GM23248 (cell line): Measurements from ENCODE around the gene TUG1. TPM values are rescaled to one million over a fixed set of nuclear protein-coding genes. Genes with fewer than 3 reads are reported as not detected.

Experiments used
- DNase-seq: peaks from one replicate; pipeline ENCODE4 v3.0.0-alpha.2; 2015
- H2AFZ ChIP-seq: fragments of 200-600 bp; sonication (generic); 2 replicates; pipeline ENCODE4 v1.6.1; 2016; ENCODE audit warnings: antibody characterized with exemption
- H3F3A ChIP-seq: fragments of 200-600 bp; sonication (generic); 2 replicates; pipeline ENCODE4 v1.6.1; 2016; ENCODE audit warnings: mild to moderate bottlenecking, antibody characterized with exemption, mixed run types; ENCODE audit not compliant: insufficient read depth
- H3K27ac ChIP-seq: fragments of 200-600 bp; sonication (generic); 2 replicates; pipeline ENCODE4 v1.5.1; 2016; ENCODE audit warnings: mild to moderate bottlenecking
- H3K27me3 ChIP-seq: fragments of 200-600 bp; sonication (generic); replicated peaks from 2 replicates; pipeline ENCODE4 v1.6.1; 2016; ENCODE audit warnings: mild to moderate bottlenecking; ENCODE audit not compliant: insufficient read depth
- H3K36me3 ChIP-seq: fragments of 200-600 bp; sonication (generic); 2 replicates; pipeline ENCODE4 v1.6.1; 2016; ENCODE audit warnings: low read depth, mild to moderate bottlenecking
- H3K4me1 ChIP-seq: fragments of 200-600 bp; sonication (generic); 2 replicates; pipeline ENCODE4 v1.6.1; 2016; ENCODE audit warnings: mild to moderate bottlenecking; ENCODE audit not compliant: insufficient read depth
- H3K4me2 ChIP-seq: fragments of 200-600 bp; sonication (generic); one replicate; pipeline ENCODE4 v1.6.1; 2016; ENCODE audit warnings: mild to moderate bottlenecking; ENCODE audit not compliant: unreplicated experiment
- H3K4me3 ChIP-seq: fragments of 200-600 bp; sonication (generic); 2 replicates; pipeline ENCODE4 v1.5.1; 2016; ENCODE audit warnings: mild to moderate bottlenecking
- H3K79me2 ChIP-seq: fragments of 200-600 bp; sonication (generic); 2 replicates; pipeline ENCODE4 v1.6.1; 2016; ENCODE audit warnings: mild to moderate bottlenecking; ENCODE audit not compliant: insufficient read depth
- H3K9ac ChIP-seq: fragments of 200-600 bp; sonication (generic); 2 replicates; pipeline ENCODE4 v1.6.1; 2016; ENCODE audit warnings: mild to moderate bottlenecking
- H3K9me2 ChIP-seq: fragments of 200-600 bp; sonication (generic); 2 replicates; pipeline ENCODE4 v1.6.1; 2016; ENCODE audit warnings: mixed run types, mild to moderate bottlenecking, moderate library complexity; ENCODE audit not compliant: insufficient read depth
- H3K9me3 ChIP-seq: fragments of 200-600 bp; sonication (generic); one replicate; pipeline ENCODE4 v1.6.1; 2017; ENCODE audit warnings: low read depth
- H4K20me1 ChIP-seq: fragments of 200-600 bp; sonication (generic); 2 replicates; pipeline ENCODE4 v1.6.0; 2016; ENCODE audit not compliant: insufficient read depth
- EZH2 ChIP-seq: fragments of 200-600 bp; sonication (generic); IDR thresholded peaks from 2 replicates; pipeline ENCODE4 v1.6.1; 2018; ENCODE audit warnings: antibody characterized with exemption, mild to moderate bottlenecking; ENCODE audit not compliant: insufficient read depth, poor library complexity, severe bottlenecking
- EZH2phosphoT487 ChIP-seq: fragments of 200-600 bp; sonication (generic); IDR thresholded peaks from 2 replicates; pipeline ENCODE4 v1.6.1; 2018; ENCODE audit warnings: antibody characterized with exemption, moderate library complexity, mild to moderate bottlenecking, low read depth; ENCODE audit not compliant: insufficient read depth
- WGBS, 2 experiments: methylation state at CpG; one replicate each; pipeline ENCODE4 v1.1.6; 2015 to 2017; ENCODE audit warnings: low lambda C conversion rate in 2 of 2, low coverage in 1 of 2; ENCODE audit errors: missing lambda C conversion rate in 2 of 2; 5-methylcytosine and 5-hydroxymethylcytosine counted together
- in situ Hi-C: fragments of 300-500 bp; cut with MboI; formaldehyde crosslinking; loops from 2 replicates; pipeline ENCODE4 v1.15.0; 2020
- polyA plus RNA-seq: library from polyadenylated mRNA; unstranded; fragments of >200 nt; fragmentation: Nextera tagmentation; extraction: Ambion mirVana; gene quantifications from 2 replicates; pipeline ENCODE4 v1.2.1, GENCODE V29; 2016
- total RNA-seq: library from RNA; depleted of rRNA; stranded (reverse); fragments of >200 nt; shearing (Covaris generic); gene quantifications from 2 replicates; pipeline ENCODE4 v1.2.3, GENCODE V29; 2014

The TUG1 gene
- total and polyA plus RNA-seq, 2 experiments from 2014 or later: 26.6 to 65.9 TPM

DNA sequence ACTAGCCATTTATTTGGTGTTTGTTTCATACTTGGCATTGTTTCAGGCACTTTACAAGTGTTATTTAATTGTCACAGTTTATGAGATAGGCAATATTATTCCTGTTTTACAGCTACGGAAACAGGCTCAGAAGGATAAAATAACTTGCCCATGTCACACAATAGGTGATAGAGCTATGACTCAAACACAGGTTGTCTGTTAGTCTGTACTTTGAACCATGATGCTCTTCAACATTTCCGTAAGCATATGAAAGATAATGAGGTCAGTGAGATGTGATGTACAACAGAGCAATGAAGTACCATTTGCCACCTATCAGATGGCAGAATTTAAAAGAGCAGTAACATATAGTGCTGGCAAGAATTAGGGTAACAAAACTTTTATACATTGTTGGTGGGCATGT is 15.3 kb downstream of the TUG1 start:
- H3K36me3 ChIP-seq: no peaks in the 10 kb centered on the region
- no peak overlapping the region for H3K4me3 ChIP-seq
- 0 out of 2 replicates have a peak, but pooled peaks cover 4% of the 10 kb centered on the region for H4K20me1 ChIP-seq
- H3K4me2 ChIP-seq: no peak overlapping the region
- 96 to 98% methylated on average over 2 of the region's 2 CpGs for WGBS, 2 experiments
- no peaks in the 10 kb centered on the region for H3K9me3 ChIP-seq
- no peak overlapping the region for H2AFZ ChIP-seq
- no peaks in the 10 kb centered on the region for H3K79me2 ChIP-seq
- no peak overlapping the region for H3K27ac ChIP-seq
- H3K27me3 ChIP-seq: no peaks in the 10 kb centered on the region
- no peaks in the 10 kb centered on the region for H3K9me2 ChIP-seq
- in situ Hi-C loops: no loop called here
- no peak overlapping the region for H3K9ac ChIP-seq
- DNase-seq: no peak
- H3K4me1 ChIP-seq: no peaks in the 10 kb centered on the region
- TF ChIP-seq EZH2 (no peak), EZH2phosphoT487 (no peak)
- H3F3A ChIP-seq: peaks cover 16% of the 10 kb centered on the region; the same call in 1 of the 2 replicates

DNA sequence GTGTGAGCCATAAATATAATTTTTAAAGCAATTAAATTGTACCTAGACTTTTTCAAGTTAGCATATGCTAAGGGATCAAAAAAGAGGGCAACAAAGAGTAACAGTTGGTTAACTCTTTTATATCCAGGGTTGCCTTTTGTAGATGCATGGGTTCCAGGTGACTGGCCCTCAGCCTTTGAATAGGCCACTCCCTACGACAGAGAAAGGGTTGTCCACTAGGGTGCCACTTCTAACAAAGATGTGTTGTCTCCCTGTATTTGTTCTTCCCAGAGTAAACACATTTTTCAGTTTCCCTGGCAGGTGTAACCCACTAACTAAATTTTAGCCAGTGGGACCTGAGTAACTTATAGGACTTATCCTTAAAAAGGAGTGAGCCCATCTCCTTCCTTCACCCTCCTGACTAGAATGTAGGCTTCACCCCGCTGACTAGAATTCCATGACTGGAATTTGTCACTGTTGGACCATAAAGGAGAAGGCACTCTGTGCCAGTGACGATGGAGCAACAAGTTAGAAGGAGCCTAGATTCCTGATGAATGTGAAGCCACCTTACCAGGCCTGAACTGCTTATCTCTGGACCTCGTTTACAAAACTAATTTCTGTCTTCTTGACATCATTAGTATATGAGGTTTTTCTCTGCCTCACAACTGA is 16.6 kb downstream of the TUG1 start:
- Histone ChIP-seq H3K9ac (no peak overlapping the region), H3K9me3 (no peaks in the 10 kb centered on the region), H2AFZ (no peak overlapping the region), H3K4me3 (no peak overlapping the region), H4K20me1 (no peaks in the 10 kb centered on the region), H3K27ac (no peak overlapping the region), H3K9me2 (no peaks in the 10 kb centered on the region), H3K4me2 (no peak overlapping the region), H3F3A (peaks cover 4% of the 10 kb centered on the region; the same call in 1 of the 2 replicates), H3K4me1 (no peaks in the 10 kb centered on the region), H3K36me3 (no peaks in the 10 kb centered on the region), H3K79me2 (no peaks in the 10 kb centered on the region), H3K27me3 (no peaks in the 10 kb centered on the region)
- 70 to 77% methylated on average over 4 of the region's 4 CpGs for WGBS, 2 experiments
- TF ChIP-seq EZH2phosphoT487 (no peak), EZH2 (no peak)
- no peak for DNase-seq
- in situ Hi-C loops: no loop called here

DNA sequence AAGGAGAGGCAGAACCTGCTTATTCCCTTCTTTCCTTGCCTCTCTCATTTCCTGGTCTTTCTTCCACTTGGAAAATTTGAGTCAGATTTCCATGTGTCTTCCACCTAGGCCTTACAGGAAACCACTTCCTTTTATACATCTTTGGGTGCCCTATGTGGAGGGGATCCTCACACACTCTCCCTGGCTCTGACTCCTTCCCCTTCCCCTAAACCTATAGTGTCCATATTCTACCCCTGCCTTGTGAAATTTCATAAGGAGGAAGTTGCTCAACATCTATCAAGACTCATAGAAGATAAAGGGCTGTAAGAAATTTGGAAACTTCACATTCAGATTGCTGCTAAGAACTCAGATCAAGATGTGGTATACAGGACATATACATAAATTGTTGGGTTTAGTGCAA is 20.4 kb downstream of the TUG1 start:
- Histone ChIP-seq H4K20me1 (no peaks in the 10 kb centered on the region), H3F3A (no peaks in the 10 kb centered on the region), H3K9me2 (no peaks in the 10 kb centered on the region), H3K27me3 (no peaks in the 10 kb centered on the region), H3K9ac (no peak overlapping the region), H3K4me1 (no peaks in the 10 kb centered on the region), H3K79me2 (no peaks in the 10 kb centered on the region), H3K27ac (no peak overlapping the region), H3K9me3 (no peaks in the 10 kb centered on the region), H3K36me3 (no peaks in the 10 kb centered on the region), H3K4me2 (no peak overlapping the region), H2AFZ (no peak overlapping the region), H3K4me3 (no peak overlapping the region)
- TF ChIP-seq EZH2phosphoT487 (no peak), EZH2 (no peak)
- DNase-seq: no peak
- in situ Hi-C loops: no loop called here

DNA sequence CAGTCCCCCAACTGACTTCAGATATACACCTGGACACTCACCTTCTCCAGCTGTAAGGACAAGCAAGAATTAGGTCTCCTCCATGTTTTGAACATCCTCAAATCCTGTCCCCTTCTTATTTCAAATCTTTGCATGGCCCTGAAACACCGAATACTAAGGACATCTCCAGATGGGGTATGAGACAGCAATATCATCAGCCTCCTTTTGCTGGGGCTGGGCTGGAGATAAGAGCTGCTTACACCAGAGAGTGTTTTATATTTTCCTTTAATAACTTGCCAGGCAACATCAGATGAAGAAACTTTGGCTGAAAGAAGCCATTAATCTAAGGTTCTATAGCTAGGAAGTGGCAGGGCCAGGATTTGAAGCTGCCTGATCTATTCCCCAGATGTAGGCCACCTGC is 21.6 kb downstream of the TUG1 start:
- WGBS, 2 experiments: 67 to 69% methylated on average over 1 of the region's 1 CpG
- no peaks in the 10 kb centered on the region for H3F3A ChIP-seq
- in situ Hi-C loops: no loop called here
- H3K9ac ChIP-seq: no peak overlapping the region
- no peaks in the 10 kb centered on the region for H3K9me2 ChIP-seq
- no peak overlapping the region for H3K27ac ChIP-seq
- no peaks in the 10 kb centered on the region for H3K27me3 ChIP-seq
- H4K20me1 ChIP-seq: no peaks in the 10 kb centered on the region
- H2AFZ ChIP-seq: no peak overlapping the region
- no peaks in the 10 kb centered on the region for H3K9me3 ChIP-seq
- no peak for TF ChIP-seq EZH2phosphoT487
- TF ChIP-seq EZH2: no peak
- no peaks in the 10 kb centered on the region for H3K36me3 ChIP-seq
- H3K4me3 ChIP-seq: no peak overlapping the region
- DNase-seq: no peak
- no peaks in the 10 kb centered on the region for H3K79me2 ChIP-seq
- H3K4me1 ChIP-seq: no peaks in the 10 kb centered on the region
- H3K4me2 ChIP-seq: no peak overlapping the region

DNA sequence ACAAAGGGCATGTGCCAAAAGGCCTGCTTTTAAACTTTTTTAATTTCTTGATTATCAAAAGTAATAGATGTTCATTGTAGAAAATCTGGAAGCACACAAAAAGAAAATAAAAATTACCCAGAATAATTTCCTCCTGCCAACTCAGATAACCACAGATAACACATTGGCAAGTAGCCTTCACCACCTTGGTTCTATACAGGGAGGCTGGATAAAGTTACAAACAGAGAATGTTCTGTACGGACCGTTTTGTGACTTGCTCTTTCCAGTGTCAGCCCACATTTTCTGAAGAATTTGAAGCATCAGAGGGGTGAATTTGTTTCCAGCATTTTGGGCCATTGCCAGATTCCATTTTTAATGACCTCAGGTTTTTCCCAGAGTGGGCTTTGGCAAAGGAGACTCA is 23.5 kb downstream of the TUG1 start:
- no peak for DNase-seq
- Histone ChIP-seq H3K79me2 (no peaks in the 10 kb centered on the region), H3K4me3 (no peak overlapping the region), H3K9ac (no peak overlapping the region), H3K4me1 (no peaks in the 10 kb centered on the region), H3K27me3 (no peaks in the 10 kb centered on the region), H3F3A (no peaks in the 10 kb centered on the region), H3K4me2 (no peak overlapping the region), H2AFZ (no peak overlapping the region), H3K9me2 (no peaks in the 10 kb centered on the region), H3K27ac (no peak overlapping the region), H3K9me3 (no peaks in the 10 kb centered on the region), H3K36me3 (no peaks in the 10 kb centered on the region), H4K20me1 (no peaks in the 10 kb centered on the region)
- no peak for TF ChIP-seq EZH2phosphoT487
- in situ Hi-C loops: no loop called here
- WGBS, 2 experiments: 73 to 81% methylated on average over 2 of the region's 2 CpGs
